Suprapubic skin (tissue), 4 donors: Measurements from ENCODE around the gene GLOD5. TPM values are rescaled to one million over a fixed set of nuclear protein-coding genes. Genes with fewer than 3 reads are reported as not detected.
A peak's percentile ranks its signal among the peaks of the same experiment; 100 is the strongest.

Experiments used
- DNase-seq, 2 donors: peaks; one replicate each; pipeline ENCODE4 v3.0.0-alpha.2; 2019; ENCODE audit warnings: low spot score in 2 of 2
- H3K27ac ChIP-seq: fragments of 200-600 bp; sonication (generic); one replicate; pipeline ENCODE4 v1.5.1; 2019
- H3K27me3 ChIP-seq: fragments of 200-600 bp; sonication (generic); one replicate; pipeline ENCODE4 v1.5.1; 2019
- H3K36me3 ChIP-seq: fragments of 200-600 bp; sonication (generic); one replicate; pipeline ENCODE4 v1.5.1; 2019
- H3K4me1 ChIP-seq: fragments of 200-600 bp; sonication (generic); one replicate; pipeline ENCODE4 v1.5.1; 2019
- H3K4me3 ChIP-seq: fragments of 200-600 bp; sonication (generic); one replicate; pipeline ENCODE4 v1.5.1; 2019; ENCODE audit warnings: mild to moderate bottlenecking
- H3K9me3 ChIP-seq: fragments of 200-600 bp; sonication (generic); one replicate; pipeline ENCODE4 v1.5.1; 2019
- EP300 ChIP-seq: sonication (generic); formaldehyde crosslinking; IDR thresholded peaks from one replicate; pipeline ENCODE4 v1.6.1; 2017; ENCODE audit warnings: antibody characterized with exemption
- POLR2A ChIP-seq, 2 donors: fragments of 450-650 bp; IDR thresholded peaks; one replicate each; pipeline ENCODE4 v1.6.1; 2017; ENCODE audit warnings: antibody characterized with exemption in 2 of 2, mild to moderate bottlenecking in 2 of 2, moderate library complexity in 2 of 2
- POLR2AphosphoS5 ChIP-seq, 3 donors: sonication (generic); formaldehyde crosslinking; IDR thresholded peaks; one replicate each; pipeline ENCODE4 v1.6.1; 2017; ENCODE audit warnings: antibody characterized with exemption in 3 of 3
- WGBS: methylation state at CpG from one replicate; pipeline ENCODE4 v1.1.5; 2018; 5-methylcytosine and 5-hydroxymethylcytosine counted together
- total RNA-seq, 4 donors: library from RNA; depleted of rRNA; stranded (reverse); fragments of >200 nt; gene quantifications; one replicate each; pipeline ENCODE4 v1.1.0, GENCODE V29; 2016
- TF ChIP-seq, protein P1 (sequence below), 2 donors: fragments of 200-600 bp in 1 of 2; fragments of 450-650 bp in 1 of 2; sonication (generic) in 1 of 2; IDR thresholded peaks; one replicate each; pipeline ENCODE4 v1.5.1; 2016 to 2019; ENCODE audit warnings: antibody characterized with exemption in 2 of 2, mild to moderate bottlenecking in 1 of 2, moderate library complexity in 1 of 2

The GLOD5 gene
- total RNA-seq, 4 donors from 2014 or later, result not detected

DNA sequence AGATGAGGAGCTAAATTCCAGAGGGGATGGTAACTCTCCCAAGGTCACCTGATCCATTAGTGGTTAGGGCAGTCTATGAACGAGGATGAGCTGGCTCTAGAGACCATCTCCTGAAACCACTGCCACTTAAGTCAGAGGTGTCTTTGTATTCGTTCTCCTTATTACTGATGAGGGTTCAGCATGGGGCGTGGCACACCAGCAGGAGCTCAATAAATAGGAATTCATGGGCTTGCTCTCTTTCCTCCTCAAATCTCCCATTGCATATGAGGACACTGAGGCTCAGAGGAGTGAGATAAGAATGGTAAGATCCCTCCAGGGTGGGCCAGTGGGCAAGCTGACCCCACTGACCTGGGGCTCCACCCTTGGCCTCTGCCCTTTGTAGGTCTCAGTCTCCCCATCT lies 23.2 kb downstream of the GLOD5 start:
- no peaks in the 10 kb centered on the region for H3K27me3 ChIP-seq
- H3K36me3 ChIP-seq, result no peaks in the 10 kb centered on the region
- no peaks in the 10 kb centered on the region for H3K4me1 ChIP-seq
- no peak overlapping the region for H3K27ac ChIP-seq
- 50% methylated on average over 3 of the region's 3 CpGs for WGBS
- peak in 1 of 2 donors; percentile 29 for DNase-seq
- no peaks in the 10 kb centered on the region for H3K9me3 ChIP-seq
- TF ChIP-seq POLR2A (IDR thresholded peaks at IDR 0.05) (no peak), POLR2AphosphoS5 (IDR thresholded peaks at IDR 0.05) (no peak), EP300 (no peak)
- TF ChIP-seq, protein P1, sequence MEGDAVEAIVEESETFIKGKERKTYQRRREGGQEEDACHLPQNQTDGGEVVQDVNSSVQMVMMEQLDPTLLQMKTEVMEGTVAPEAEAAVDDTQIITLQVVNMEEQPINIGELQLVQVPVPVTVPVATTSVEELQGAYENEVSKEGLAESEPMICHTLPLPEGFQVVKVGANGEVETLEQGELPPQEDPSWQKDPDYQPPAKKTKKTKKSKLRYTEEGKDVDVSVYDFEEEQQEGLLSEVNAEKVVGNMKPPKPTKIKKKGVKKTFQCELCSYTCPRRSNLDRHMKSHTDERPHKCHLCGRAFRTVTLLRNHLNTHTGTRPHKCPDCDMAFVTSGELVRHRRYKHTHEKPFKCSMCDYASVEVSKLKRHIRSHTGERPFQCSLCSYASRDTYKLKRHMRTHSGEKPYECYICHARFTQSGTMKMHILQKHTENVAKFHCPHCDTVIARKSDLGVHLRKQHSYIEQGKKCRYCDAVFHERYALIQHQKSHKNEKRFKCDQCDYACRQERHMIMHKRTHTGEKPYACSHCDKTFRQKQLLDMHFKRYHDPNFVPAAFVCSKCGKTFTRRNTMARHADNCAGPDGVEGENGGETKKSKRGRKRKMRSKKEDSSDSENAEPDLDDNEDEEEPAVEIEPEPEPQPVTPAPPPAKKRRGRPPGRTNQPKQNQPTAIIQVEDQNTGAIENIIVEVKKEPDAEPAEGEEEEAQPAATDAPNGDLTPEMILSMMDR (IDR thresholded peaks at IDR 0.05), result no peak
- no peak overlapping the region for H3K4me3 ChIP-seq

DNA sequence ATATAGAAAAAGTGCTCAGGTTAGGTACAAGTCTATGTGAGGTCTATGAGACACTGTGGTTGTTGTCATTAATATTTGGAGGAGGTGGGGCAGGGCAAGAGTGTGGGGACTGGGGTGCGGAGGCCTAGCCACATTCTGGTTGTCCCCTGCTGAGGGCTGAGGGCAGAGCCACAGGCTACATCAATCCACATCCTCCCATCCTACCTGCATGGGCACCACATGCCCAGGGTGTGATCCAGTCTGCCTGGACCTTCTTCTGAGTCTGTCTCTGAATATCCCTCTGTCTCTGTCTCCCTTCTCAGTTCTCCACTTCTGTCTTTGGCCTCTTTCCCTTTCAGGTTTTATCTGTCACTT lies 23.6 kb downstream of the GLOD5 start:
- H3K4me1 ChIP-seq, result no peaks in the 10 kb centered on the region
- TF ChIP-seq EP300 (no peak), POLR2AphosphoS5 (IDR thresholded peaks at IDR 0.05) (no peak), POLR2A (IDR thresholded peaks at IDR 0.05) (no peak)
- TF ChIP-seq, protein P1 (IDR thresholded peaks at IDR 0.05), result no peak
- no peak overlapping the region for H3K27ac ChIP-seq
- no peak overlapping the region for H3K4me3 ChIP-seq
- WGBS, result 89% methylated on average over 1 of the region's 1 CpG
- H3K9me3 ChIP-seq, result no peaks in the 10 kb centered on the region
- peak in 1 of 2 donors; percentile 10 for DNase-seq
- no peaks in the 10 kb centered on the region for H3K36me3 ChIP-seq
- no peaks in the 10 kb centered on the region for H3K27me3 ChIP-seq

DNA sequence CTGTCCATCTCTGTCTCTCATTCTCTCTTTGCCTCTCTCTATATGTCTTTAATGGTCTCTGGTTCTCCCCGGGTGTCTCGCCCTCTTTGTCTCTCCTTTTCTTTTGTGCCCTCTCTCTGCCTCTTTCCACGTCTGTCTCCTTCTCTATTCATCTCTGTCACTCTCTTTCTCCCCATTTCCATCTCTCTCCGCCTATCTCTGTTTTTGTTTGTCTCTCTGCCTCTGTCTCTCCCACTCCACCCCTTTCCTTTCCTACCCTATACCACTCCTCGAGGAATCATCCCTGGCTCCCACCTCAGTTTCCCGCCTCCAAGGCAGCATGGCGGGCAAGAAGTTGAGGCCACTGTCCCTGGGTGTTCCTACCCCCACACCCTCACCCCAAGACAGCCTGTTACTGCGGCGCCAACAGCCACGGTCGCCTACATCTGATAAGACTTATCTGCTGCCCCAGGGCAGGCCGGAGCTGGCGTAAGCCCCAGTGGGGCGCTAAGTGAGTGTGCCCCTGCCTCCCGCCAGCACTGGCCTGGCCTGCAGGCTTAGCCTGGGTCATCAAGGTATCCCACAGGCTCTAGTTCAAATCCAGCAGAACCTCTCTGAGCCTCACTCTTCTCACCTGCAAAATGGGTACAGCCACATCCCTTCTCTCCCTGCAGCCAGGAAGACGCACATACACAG lies 24.1 kb downstream of the GLOD5 start:
- no peaks in the 10 kb centered on the region for H3K27me3 ChIP-seq
- H3K4me1 ChIP-seq, result no peaks in the 10 kb centered on the region
- DNase-seq, result peak in 1 of 2 donors; percentile 16
- no peak for TF ChIP-seq POLR2A (IDR thresholded peaks at IDR 0.05)
- TF ChIP-seq, protein P1 (IDR thresholded peaks at IDR 0.05), result no peak
- no peak for TF ChIP-seq EP300
- no peak for TF ChIP-seq POLR2AphosphoS5 (IDR thresholded peaks at IDR 0.05)
- no peaks in the 10 kb centered on the region for H3K9me3 ChIP-seq
- 81% methylated on average over 8 of the region's 16 CpGs for WGBS
- no peak overlapping the region for H3K4me3 ChIP-seq
- no peak overlapping the region for H3K27ac ChIP-seq
- no peaks in the 10 kb centered on the region for H3K36me3 ChIP-seq

DNA sequence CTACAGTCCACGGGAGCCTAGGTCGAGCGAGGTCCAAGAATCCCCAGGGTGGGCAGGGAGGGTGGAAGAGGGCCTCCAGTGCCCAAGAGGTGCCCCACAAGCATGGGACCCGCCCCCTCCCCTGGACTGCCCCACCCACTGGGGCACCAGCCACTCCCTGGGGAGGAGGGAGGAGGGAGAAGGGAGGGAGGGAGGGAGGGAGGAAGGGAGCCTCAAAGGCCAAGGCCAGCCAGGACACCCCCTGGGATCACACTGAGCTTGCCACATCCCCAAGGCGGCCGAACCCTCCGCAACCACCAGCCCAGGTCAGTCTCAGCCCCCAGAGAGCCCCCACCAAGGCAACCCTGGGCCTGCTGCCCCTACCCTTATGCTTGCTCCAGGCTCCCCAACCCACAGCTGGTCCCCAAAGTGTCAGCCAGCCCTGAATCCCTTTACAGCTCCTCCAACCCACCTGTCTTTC lies 24.8 kb downstream of the GLOD5 start, which contains the start of gene GATA1:
GATA1 (plus strand) TSS at position 250 of the 460 bp plus-strand sequence. CDS start 4,520 bp downstream, outside the sequence.
- no peaks in the 10 kb centered on the region for H3K27me3 ChIP-seq
- TF ChIP-seq, protein P1 (IDR thresholded peaks at IDR 0.05), result no peak
- TF ChIP-seq EP300 (no peak), POLR2A (IDR thresholded peaks at IDR 0.05) (no peak), POLR2AphosphoS5 (IDR thresholded peaks at IDR 0.05) (no peak)
- no peak within 1 kb of the TSS for H3K4me3 ChIP-seq
- no peaks in the 10 kb centered on the region for H3K4me1 ChIP-seq
- DNase-seq, result no peak
- H3K36me3 ChIP-seq, result no peaks in the 10 kb centered on the region
- H3K9me3 ChIP-seq, result no peaks in the 10 kb centered on the region
- WGBS, result 96% methylated on average over 5 of the region's 7 CpGs
- H3K27ac ChIP-seq, result no peak within 1 kb of the TSS

DNA sequence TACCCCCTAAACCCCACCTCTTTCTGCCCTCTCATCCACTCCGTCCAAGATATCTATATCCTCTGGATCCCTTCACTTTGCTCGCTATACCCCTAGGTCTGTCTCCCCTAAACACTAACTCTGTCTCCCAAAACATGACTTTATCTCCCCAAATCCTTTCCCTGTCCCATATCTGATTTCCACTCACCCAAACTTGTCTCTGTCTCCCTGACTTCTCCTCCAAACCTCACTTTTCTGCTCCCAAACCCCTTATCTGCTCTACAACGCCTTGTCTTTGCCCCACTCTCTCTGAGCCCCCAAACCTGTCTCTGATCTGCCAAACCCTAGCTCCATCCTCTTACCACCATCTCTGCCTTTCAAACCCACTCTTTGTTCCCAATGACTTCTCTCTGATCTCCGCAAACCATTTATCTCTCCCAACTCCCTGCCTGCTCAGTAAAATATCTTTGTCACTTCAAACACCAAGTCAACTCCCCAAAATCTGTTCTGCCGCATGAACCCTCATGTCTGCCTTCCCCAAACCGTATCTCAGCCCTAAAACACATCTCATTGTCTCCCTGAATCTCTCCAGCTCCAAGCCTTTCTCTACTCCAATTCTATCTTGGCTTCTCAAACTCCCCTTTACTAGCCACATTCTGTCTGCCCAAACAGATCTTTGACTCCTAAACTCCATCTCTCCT lies 25.4 kb downstream of the GLOD5 start:
- TF ChIP-seq POLR2AphosphoS5 (IDR thresholded peaks at IDR 0.05), result no peak
- TF ChIP-seq POLR2A (IDR thresholded peaks at IDR 0.05), result no peak
- TF ChIP-seq, protein P1 (IDR thresholded peaks at IDR 0.05), result no peak
- TF ChIP-seq EP300, result no peak
- 67% methylated on average over 6 of the region's 6 CpGs for WGBS

More for the DNA sequence above, 25.4 kb downstream of the GLOD5 start:
- Histone ChIP-seq H3K27ac (no peak overlapping the region), H3K9me3 (no peaks in the 10 kb centered on the region), H3K4me1 (no peaks in the 10 kb centered on the region), H3K4me3 (no peak overlapping the region), H3K36me3 (no peaks in the 10 kb centered on the region), H3K27me3 (no peaks in the 10 kb centered on the region)
- no peak for DNase-seq
